ENCODE data around the gene WWC1. TPM values are rescaled to one million over a fixed set of nuclear protein-coding genes. Genes with fewer than 3 reads are reported as not detected.

WWC1 gene
- total RNA-seq, 1 donor from 2014 or later: 13.7 TPM

DNA sequence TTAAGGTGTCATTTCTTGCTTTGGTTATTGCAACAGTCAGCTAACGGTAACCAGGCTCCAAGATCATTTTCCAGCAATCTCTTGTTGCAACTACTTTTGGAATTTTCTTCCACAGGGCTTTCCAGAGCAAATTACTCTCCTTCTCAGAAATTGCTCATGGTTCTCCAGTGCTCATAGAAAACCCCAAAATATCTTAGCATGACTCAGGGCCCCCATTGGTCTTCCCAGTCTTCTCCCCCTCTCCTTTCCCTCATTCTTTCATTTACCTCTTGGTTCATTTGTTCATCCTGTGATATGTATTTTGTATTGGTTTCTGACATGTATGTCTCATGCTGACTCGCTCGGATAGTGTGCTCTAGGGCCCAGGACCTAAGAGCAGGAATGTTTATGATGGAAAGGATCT, 35.6 kb downstream of the WWC1 start:
- no peak for TF ChIP-seq CTCF (conservative IDR thresholded peaks at IDR 0.05)
- no peaks in the 10 kb centered on the region for H3K36me3 Mint-ChIP-seq (ENCODE audit: low read depth)
- peaks cover 4% of the 10 kb centered on the region for H3K27me3 Mint-ChIP-seq (ENCODE audit: low read depth)
- DNase-seq (ENCODE audit: low read depth, low spot score): no peak
- no peak overlapping the region for H3K27ac Mint-ChIP-seq (ENCODE audit: unreplicated experiment)
- peaks cover 3% of the 10 kb centered on the region for H3K4me1 Mint-ChIP-seq
- no peaks in the 10 kb centered on the region for H3K9me3 Mint-ChIP-seq
- no peak overlapping the region for H3K4me3 Mint-ChIP-seq

GRCh38 chr5:168327451-168327850, 36.0 kb downstream of the WWC1 start:
- Mint-ChIP-seq H3K36me3 (ENCODE audit: low read depth) (no peaks in the 10 kb centered on the region), H3K4me3 (no peak overlapping the region), H3K4me1 (peaks cover 3% of the 10 kb centered on the region), H3K9me3 (no peaks in the 10 kb centered on the region), H3K27me3 (ENCODE audit: low read depth) (peaks cover 4% of the 10 kb centered on the region), H3K27ac (ENCODE audit: unreplicated experiment) (no peak overlapping the region)
- no peak for DNase-seq (ENCODE audit: low read depth, low spot score)
- TF ChIP-seq CTCF (conservative IDR thresholded peaks at IDR 0.05): no peak

DNA sequence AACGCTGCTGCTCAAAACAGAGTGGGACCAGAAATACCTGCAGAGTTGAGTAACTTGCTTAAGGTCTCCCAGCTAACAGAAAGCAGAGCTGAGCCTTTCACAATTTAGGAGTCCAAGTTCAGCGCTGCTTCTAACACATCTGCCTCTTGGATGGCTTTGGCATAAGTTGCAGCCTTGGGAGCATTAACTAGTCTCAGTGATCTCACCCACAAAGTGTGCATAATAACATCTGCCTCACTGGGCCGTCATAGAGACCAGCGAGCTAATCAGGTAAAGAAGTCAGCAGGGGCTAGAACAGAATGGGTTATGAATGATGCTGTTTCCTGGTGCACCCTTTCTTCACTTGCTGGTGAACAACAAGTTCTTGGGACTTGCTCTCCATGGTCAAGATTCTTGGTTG, 36.5 kb downstream of the WWC1 start:
- no peak overlapping the region for H3K27ac Mint-ChIP-seq (ENCODE audit: unreplicated experiment)
- H3K4me1 Mint-ChIP-seq: peaks cover 3% of the 10 kb centered on the region
- no peak overlapping the region for H3K4me3 Mint-ChIP-seq
- H3K27me3 Mint-ChIP-seq (ENCODE audit: low read depth): peaks cover 4% of the 10 kb centered on the region
- no peaks in the 10 kb centered on the region for H3K9me3 Mint-ChIP-seq
- TF ChIP-seq CTCF (conservative IDR thresholded peaks at IDR 0.05): no peak
- no peak for DNase-seq (ENCODE audit: low read depth, low spot score)
- no peaks in the 10 kb centered on the region for H3K36me3 Mint-ChIP-seq (ENCODE audit: low read depth)

DNA sequence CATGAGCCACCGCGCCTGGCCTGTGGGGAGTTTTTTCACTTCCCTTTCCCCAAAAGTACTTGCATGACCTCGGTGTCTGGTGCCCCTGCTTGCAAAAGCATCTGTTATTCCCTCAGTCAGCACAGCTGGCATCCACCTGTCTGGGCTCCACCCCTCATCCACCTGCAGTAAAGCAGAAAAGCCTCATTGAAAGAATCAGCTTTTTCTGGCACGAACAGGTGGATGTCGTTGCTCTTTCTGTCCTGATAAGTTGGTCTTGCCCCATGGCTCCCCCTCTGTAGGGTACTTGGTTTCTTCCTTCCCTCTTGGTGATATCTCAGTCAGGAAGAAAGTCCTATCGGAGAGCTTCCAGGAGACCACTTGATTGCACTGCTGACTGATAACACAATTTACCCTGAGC, 37.4 kb downstream of the WWC1 start:
- no peaks in the 10 kb centered on the region for H3K9me3 Mint-ChIP-seq
- TF ChIP-seq CTCF (conservative IDR thresholded peaks at IDR 0.05): no peak
- no peak overlapping the region for H3K4me3 Mint-ChIP-seq
- no peak overlapping the region for H3K27ac Mint-ChIP-seq (ENCODE audit: unreplicated experiment)
- DNase-seq (ENCODE audit: low read depth, low spot score): no peak
- peaks cover 3% of the 10 kb centered on the region for H3K4me1 Mint-ChIP-seq
- peaks cover 4% of the 10 kb centered on the region for H3K27me3 Mint-ChIP-seq (ENCODE audit: low read depth)
- H3K36me3 Mint-ChIP-seq (ENCODE audit: low read depth): no peaks in the 10 kb centered on the region

- no peak overlapping the region for H3K4me3 Mint-ChIP-seq
- DNase-seq (ENCODE audit: low read depth, low spot score): no peak
- TF ChIP-seq CTCF (conservative IDR thresholded peaks at IDR 0.05): no peak
- no peak overlapping the region for H3K27ac Mint-ChIP-seq (ENCODE audit: unreplicated experiment)
- H3K27me3 Mint-ChIP-seq (ENCODE audit: low read depth): peaks cover 4% of the 10 kb centered on the region
- H3K9me3 Mint-ChIP-seq: no peaks in the 10 kb centered on the region
- peaks cover 7% of the 10 kb centered on the region for H3K4me1 Mint-ChIP-seq
- no peaks in the 10 kb centered on the region for H3K36me3 Mint-ChIP-seq (ENCODE audit: low read depth)
Measured at GRCh38 chr5:168329302-168329701, 37.9 kb downstream of the WWC1 start.

DNA sequence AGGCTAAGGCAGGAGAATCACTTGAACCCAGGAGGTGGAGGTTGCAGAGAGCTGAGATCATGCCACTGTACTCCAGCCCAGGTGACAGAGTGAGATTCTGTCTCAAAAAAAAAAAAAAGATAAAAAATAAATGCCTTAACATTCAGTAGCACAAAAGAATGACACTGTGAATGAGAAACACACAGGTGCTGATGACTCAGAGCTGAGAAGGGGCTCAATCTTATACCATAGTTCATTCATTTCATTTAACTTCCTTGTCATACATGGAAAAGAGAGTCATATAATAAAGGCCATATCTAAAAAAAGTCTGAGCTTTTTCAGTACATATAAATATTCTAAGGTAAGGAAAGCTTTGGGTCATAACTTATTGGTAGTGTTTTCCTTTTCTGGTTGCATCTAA, 40.6 kb downstream of the WWC1 start:
- TF ChIP-seq CTCF (conservative IDR thresholded peaks at IDR 0.05): no peak
- Mint-ChIP-seq H3K36me3 (ENCODE audit: low read depth) (no peaks in the 10 kb centered on the region), H3K27ac (ENCODE audit: unreplicated experiment) (no peak overlapping the region), H3K9me3 (no peaks in the 10 kb centered on the region), H3K4me3 (no peak overlapping the region), H3K27me3 (ENCODE audit: low read depth) (peaks cover 4% of the 10 kb centered on the region), H3K4me1 (peaks cover 20% of the 10 kb centered on the region)
- no peak for DNase-seq (ENCODE audit: low read depth, low spot score)

Data from neural crest cell (in vitro differentiated cells).